Fibroblast of mammary gland (primary cell): ENCODE results near the gene SREBF1.
A peak's percentile ranks its signal among the peaks of the same experiment; 100 is the strongest.

Source experiments
- DNase-seq: peaks from one replicate; pipeline ENCODE4 v3.0.0-alpha.2; 2010; ENCODE audit warnings: low read depth
- H3K4me3 ChIP-seq: 2 replicates; pipeline ENCODE4 v1.5.1; 2011; ENCODE audit warnings: low read depth, mild to moderate bottlenecking, low read length, moderate library complexity; ENCODE audit not compliant: control insufficient read depth
- TF ChIP-seq, protein P1 (sequence below): conservative IDR thresholded peaks from 2 replicates; pipeline ENCODE4 v1.5.1; 2011; ENCODE audit warnings: low read depth, low read length, inconsistent platforms; ENCODE audit not compliant: control insufficient read depth, insufficient read depth

The SREBF1 gene

DNA sequence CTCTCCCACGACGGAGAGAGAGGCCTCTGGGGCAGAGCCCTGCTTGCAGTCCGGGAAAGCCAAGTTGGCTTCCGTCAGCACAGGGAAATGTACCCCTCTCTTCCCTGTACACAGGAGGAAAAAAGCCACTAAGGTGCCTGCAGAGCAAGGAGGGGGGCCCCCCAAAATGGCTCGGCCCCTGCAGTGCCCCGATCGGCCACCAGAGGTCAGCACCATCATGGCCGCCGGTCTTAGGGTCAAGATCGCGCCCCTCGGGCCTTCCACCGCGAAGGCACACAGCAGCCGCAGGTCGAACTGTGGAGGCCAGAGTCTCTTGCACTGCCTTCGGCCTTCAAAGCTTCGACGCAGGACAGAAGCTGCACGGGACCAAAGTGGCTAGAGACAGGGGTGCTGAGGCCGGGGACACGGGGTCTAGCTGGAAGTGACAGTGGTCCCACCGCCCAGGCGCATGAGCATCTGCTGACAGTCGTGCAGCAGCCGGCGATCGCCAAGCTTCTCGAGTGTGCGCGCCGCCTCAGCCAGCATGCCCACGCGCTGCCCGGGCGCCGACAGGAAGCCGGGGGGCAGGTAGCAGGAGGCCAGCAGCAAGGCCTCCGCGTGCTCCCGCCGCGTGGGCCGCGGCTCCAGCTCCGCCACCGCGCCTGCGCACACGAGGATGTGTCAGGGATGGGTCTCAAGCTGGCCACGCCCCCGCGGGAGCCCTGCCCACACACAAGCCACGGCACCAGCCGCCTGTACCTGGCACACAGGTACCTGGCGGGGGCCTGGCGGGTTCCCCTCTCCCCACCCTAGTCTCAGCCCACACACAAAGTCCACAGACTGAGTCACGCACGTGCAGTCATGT lies 24.4 kb downstream of the SREBF1 start:
- H3K4me3 ChIP-seq: no peak overlapping the region
- TF ChIP-seq, protein P1, sequence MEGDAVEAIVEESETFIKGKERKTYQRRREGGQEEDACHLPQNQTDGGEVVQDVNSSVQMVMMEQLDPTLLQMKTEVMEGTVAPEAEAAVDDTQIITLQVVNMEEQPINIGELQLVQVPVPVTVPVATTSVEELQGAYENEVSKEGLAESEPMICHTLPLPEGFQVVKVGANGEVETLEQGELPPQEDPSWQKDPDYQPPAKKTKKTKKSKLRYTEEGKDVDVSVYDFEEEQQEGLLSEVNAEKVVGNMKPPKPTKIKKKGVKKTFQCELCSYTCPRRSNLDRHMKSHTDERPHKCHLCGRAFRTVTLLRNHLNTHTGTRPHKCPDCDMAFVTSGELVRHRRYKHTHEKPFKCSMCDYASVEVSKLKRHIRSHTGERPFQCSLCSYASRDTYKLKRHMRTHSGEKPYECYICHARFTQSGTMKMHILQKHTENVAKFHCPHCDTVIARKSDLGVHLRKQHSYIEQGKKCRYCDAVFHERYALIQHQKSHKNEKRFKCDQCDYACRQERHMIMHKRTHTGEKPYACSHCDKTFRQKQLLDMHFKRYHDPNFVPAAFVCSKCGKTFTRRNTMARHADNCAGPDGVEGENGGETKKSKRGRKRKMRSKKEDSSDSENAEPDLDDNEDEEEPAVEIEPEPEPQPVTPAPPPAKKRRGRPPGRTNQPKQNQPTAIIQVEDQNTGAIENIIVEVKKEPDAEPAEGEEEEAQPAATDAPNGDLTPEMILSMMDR: peak; percentile 80
- DNase-seq: peak; percentile 70

DNA sequence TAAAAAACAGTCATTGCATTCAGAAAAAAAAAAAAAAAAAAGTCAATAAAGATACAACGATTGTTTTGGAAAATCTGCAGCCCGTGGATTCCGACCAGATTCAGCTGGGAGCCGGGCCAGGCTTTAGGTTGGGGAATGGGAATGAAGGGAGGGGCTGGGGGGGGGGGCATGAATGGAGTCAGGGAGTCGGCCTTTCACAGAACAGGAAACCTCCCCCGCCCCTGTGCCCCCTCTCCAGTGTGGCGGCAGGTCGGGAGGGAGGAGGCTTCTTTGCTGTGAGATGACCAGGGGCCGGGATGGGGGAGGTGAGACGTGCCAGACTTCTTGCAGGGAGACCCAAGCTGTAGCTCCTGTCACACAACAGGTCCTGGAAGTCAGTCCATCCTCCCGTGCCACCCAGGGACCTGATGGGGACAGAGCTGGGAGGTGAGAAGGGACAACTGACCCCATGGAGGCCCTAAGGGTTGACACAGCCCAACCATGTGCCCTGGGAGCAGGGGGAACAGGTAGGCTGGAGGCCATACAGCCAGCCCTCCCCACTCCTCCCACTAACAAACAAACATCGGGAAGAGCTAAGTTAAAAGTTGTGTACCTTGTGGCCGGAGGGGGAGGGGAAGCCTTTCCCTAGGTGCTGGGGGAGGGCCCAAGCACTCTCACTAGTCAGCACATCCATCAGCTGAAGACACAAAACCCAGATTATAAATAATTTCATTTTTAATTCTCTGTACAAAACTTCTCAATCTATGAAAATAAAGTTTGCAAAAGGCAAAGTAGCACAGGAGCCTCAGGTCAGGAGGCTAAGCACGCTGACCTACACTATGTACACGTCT lies 25.2 kb downstream of the SREBF1 start:
- TF ChIP-seq, protein P1: no peak
- no peak for DNase-seq

DNA sequence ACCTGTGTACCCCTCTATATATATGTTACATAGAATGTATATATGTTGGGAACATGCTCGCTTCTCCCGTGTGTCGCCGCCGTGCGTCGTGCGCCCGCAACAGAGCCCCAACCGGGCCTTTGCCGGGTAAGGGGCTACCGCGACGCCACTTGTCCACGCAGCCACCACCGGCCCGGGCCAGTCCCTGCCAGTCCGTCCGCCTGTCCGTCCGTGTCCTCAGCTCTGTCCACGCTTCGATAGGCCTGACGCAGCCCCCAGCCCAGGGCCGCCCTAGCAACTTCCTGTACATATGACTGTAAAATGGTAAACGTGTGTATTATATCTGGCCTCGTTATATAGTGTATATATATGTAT lies 25.9 kb downstream of the SREBF1 start:
- TF ChIP-seq, protein P1: no peak
- no peak for DNase-seq
- H3K4me3 ChIP-seq: no peak overlapping the region

More for the DNA sequence above, 25.2 kb downstream of the SREBF1 start:
- no peak overlapping the region for H3K4me3 ChIP-seq

DNA sequence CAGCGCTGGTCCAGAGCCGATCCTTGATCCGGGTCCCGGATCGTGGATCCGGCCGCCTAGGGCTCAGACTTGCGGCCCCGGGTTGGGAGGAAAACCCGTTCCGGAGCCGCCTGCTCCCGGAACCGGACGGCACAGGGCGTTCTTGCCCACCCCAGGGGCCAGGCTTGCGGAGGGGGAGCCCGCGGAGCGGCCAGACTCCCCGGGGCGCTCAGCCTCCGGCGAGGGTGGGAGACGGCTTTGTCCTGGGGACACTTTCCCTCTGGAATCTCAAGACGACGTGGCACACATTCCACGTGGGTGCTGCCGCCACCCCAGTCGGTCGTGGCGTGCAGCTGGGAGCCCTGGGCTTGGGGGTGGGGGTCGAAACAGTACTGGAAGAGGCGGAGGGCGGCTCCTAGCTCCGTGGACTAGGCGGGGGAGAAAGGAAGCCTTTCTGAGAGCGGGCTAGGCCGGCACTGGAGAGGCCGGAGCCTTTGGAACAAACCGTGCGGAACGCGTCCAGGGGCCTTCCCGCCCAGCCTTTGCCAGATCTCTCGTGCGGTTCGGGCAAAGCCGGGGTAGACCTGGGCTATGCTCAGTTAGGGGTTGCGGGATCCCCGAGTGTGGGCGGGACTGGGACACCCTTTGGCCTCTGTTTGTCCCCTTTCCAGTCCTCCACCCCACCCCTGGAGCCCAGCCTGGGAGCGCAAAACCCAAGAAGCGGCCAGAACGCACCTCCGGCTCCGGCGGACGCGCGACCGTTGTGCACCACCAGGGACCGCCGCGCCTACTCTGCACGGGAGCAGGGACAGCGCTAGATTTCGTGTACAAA lies 26.5 kb downstream of the SREBF1 start:
- H3K4me3 ChIP-seq: no peak overlapping the region
- peak; percentile 64 for DNase-seq
- TF ChIP-seq, protein P1: no peak

DNA sequence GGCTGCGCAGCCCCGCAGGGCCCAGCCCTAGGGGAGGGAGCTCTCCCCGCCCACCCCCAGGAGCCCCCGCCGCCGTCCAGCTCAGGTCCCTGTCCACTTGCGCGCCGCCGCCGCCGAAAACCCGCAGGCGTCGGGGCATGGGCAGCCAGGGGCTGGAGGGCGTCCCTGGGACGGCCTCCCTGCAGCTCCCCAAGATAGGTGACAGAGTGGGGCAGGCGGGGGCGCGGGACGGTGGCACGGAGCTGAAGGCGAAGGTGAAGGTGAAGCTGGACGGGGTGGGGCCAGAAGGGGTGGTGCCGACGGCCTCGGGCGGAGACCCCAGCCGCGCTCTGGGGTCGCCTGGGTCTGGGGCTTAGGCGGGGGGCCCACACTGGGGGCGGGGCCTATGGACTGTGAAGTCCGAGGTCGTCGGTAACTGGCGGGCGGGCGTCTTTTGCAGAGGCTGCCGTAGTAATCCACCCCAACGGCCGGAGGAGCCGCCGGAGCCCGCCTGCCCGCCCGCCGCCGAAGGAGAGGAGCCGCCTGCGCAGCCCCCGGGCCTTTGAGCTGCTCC lies 27.2 kb downstream of the SREBF1 start:
- DNase-seq: no peak
- TF ChIP-seq, protein P1: no peak
- no peak overlapping the region for H3K4me3 ChIP-seq
